Bone marrow (tissue), 2 donors: Measurements from ENCODE around the gene ERAS.
A peak's percentile ranks its signal among the peaks of the same experiment; 100 is the strongest.
"Not testable (repeated sequence)": the region's sequence is repeated elsewhere in the genome, so short reads cannot be mapped to it uniquely, and the experiment has no call there.

ENCODE experiments used
- DNase-seq, 2 donors: peaks; one replicate each; lab custom pipeline; 2025; lab: John Stamatoyannopoulos, UW

The ERAS gene

DNA sequence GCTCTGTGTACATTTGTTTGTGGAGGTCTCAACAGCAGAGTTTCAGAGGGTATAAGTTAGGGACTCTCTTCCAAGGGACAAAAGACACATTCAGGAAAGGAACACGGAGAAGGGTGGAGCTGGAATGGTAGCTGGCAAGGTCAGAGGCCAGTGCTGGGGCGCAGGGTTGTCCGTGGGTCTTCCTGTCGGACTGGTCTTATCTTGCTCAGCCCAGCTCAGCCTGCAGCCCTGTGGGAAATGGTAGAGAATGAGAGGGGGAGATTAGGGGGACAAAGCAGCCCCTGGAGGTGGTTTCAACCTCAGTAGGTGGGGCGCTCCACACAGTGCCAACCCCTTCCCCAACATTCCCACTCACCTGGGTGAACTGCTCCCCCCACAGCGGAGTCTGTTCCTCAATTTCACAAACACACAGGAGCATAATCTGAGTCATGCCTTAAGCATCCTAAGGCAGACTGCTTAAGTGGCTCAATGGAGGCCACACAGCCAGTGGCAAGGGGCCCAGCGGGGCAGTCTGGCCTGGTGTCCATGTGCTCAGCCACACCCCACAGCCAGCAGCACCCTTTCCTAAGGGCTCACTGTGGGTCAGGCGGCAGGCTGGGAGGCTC, 31.3 kb upstream of the ERAS start:
- no peak for DNase-seq

DNA sequence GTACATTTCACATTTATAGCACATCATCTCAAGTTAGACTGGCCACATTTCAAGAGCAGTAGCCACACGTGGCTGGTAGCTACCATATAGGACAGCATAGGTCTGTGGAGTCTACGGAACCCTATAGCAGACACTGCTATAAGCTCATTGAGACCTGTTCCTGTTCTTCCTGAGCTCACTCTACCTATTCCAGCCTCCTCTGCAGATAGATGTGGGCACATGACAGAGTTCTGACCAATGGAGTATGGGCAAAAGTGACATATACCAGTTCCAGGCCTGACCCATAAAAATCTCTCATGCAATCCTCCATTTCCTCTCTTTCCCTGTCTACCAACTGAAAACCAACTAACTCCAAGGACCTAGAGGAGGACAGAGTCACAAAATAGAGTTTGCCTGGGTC, 28.0 kb upstream of the ERAS start:
- no peak for DNase-seq

DNA sequence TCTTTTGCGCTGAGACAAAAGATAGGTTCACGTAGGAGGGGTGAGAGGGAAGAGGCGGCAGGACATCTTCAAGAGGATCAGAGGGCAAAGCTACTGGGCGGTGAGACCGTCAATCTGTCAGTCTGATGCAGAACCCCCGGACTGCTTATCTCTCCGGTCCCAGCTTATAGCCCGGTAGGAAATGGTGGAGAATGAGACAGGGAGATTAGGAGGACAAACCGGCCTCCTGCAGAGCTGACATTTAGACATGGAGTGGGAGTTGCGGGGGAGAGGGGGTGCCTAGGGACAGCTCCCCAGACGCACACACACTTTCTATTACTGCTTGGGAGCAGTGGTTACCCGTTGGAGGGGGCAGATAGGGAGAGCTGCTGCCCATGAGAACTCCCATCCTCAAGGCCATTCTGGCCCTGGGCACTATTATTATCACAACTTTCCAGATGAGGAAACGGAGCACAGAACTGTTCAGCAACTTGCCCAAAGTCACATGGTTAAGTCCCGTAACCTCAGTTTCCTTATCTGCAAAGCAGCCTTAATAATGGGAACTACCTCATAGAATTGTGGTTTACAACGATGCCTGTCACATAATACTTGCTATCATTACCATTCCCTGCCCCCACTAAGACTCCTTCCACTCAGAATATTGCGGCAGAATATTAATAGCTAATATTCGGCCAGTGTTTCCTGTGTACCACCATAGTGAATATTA, 25.6 kb upstream of the ERAS start:
- DNase-seq: peak in 1 of 2 donors; percentile 47

DNA sequence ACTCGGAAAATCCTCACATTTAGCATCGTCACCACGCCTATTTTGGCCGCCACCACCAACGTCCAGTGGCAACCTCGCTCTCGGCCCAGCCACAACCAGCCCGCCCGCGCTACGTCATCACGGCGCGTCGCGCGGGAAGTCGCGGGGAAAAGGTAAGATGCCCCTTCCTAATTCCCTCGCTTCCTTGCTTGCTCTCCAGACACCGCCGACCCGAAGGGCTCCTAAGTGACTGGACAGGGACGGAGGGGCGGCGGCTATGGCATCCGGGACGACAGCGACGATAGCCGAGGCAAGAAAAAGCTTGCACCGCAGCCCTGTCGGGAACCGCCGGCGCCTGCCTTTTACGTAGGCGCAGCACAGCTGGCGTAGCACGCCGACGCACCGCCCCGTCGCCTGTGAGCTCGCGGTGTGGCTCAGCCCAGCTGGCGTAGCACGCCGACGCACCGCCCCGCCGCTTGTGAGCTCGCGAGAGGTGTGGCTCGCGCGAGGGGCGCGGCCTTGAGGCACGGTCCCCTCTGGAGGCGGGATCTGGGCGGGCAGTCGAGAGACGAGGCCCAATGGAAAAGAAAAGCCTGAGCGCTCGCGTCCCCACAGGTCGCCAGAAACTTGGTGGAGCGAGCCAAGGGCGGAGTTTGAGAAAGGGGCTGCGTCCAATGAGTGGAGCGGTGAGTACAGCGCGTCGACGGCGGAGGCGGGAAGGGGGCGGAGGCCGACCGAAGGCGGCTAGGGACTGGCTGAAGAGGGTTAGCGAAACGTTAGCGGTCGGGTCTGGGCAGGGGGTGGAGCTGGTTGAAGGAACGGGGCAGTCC, 24.8 kb upstream of the ERAS start, which contains the start of gene HDAC6:
Gene HDAC6, plus strand, starts transcription at position 788 of the 809 bp plus-strand sequence. CDS start 626 bp downstream, outside the sequence.
- peak; percentile 79 to 97 for DNase-seq

DNA sequence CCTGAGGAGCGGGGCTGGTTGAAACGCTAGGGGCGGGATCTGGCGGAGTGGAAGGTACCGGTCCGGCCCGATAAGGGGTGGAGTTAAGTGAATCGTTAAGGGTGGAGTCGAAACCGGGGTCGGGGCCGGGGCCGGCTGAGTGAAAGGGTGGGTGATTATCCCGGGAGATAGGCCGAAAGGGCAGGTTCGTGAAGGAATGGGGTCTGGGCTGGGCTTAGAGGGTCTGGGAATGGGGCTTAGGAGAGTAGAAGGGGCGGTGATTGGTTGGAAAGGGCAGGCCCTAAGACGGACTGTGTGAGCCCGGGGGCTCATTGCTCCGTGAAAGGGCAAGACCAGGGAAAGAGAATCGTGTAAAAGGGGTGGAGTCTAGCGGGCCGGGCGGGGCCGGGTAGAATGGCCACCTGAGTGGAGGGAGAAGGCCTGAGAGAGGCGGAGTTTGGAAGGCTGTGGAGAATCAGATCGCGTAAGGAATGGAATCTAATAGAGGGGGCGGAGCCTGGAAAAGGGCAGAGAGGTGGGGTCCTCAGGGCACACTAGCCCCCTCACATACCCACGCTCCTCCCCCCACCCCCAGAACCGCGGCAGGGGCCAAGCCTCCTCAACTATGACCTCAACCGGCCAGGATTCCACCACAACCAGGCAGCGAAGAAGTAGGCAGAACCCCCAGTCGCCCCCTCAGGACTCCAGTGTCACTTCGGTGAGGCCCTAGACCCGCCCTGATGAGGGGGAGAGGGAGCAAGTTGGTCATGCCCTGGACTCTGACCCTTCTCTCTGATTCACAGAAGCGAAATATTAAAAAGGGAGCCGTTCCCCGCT, 24.0 kb upstream of the ERAS start:
- peak; percentile 35 to 79 for DNase-seq

DNA sequence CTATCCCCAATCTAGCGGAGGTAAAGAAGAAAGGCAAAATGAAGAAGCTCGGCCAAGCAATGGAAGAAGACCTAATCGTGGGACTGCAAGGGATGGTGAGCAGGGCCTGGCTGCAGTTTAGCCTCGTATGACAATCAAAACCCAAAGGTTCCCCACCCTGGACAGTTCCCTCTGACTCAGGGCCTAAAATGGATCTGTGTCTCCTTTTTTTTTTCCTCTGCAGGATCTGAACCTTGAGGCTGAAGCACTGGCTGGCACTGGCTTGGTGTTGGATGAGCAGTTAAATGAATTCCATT, 23.5 kb upstream of the ERAS start:
- no peak for DNase-seq

DNA sequence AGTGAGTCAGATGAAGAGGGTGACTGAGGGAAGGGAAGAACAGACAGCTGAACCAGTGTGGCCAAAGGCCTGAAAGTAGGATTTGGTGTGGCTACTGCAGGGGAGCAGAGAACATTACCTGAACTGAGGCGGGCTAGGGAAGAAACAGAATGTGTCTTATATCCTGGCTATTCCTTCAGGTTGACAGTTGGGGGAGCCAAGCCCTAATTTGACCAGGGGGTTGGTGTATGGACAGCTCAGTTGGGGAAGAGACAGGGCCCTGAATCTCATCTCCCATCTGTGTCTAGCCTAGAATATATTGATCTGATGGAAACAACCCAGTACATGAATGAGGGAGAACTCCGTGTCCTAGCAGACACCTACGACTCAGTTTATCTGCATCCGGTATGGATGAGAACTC, 20.2 kb upstream of the ERAS start:
- DNase-seq: no peak

DNA sequence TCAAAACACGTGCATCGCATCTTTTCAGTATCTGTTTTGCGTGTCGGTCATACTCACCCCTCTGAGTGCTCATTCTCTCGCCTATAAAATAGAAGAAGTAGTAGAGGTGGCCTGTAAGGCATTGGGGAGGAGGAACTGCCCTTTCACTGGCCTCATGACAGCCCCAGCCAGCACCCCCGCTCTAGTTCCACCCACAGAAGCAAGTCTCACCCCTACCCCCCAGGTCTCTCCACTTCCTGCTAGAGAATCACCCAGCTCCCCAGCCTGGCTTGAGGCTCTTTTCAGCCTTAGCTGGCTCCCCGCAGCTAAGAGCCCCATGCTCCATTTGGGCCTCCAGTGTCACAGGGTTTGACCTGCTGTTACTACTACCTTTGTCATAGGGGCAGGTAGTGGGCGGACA, 12.7 kb upstream of the ERAS start:
- DNase-seq: no peak

DNA sequence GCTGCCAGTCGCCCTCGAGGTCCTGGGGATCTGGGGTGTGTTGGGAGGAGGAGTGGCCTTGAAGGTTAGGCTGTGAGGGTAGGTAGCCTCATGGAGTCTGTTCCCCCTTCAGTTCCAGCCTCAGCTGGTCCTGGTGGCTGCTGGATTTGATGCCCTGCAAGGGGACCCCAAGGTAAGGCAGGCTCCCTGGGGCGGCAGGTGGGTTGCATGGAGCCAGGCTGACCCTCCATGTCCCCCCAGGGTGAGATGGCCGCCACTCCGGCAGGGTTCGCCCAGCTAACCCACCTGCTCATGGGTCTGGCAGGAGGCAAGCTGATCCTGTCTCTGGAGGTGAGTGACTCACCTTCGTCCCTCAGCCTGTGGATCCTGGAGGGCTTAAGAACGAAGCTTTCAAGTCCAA, 11.6 kb upstream of the ERAS start:
- DNase-seq: no peak

DNA sequence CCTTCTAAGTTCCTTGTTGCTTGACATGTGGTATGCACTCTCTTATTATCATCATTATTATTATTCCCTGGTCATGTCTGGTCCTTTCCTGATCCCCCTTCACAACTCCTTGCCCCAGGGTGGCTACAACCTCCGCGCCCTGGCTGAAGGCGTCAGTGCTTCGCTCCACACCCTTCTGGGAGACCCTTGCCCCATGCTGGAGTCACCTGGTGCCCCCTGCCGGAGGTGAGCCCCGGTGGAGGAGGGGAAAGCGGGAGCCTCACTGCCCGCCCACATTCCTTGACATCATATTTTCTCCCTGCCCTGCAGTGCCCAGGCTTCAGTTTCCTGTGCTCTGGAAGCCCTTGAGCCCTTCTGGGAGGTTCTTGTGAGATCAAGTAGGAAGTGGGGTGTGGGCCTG, 11.0 kb upstream of the ERAS start:
- DNase-seq: no peak

DNA sequence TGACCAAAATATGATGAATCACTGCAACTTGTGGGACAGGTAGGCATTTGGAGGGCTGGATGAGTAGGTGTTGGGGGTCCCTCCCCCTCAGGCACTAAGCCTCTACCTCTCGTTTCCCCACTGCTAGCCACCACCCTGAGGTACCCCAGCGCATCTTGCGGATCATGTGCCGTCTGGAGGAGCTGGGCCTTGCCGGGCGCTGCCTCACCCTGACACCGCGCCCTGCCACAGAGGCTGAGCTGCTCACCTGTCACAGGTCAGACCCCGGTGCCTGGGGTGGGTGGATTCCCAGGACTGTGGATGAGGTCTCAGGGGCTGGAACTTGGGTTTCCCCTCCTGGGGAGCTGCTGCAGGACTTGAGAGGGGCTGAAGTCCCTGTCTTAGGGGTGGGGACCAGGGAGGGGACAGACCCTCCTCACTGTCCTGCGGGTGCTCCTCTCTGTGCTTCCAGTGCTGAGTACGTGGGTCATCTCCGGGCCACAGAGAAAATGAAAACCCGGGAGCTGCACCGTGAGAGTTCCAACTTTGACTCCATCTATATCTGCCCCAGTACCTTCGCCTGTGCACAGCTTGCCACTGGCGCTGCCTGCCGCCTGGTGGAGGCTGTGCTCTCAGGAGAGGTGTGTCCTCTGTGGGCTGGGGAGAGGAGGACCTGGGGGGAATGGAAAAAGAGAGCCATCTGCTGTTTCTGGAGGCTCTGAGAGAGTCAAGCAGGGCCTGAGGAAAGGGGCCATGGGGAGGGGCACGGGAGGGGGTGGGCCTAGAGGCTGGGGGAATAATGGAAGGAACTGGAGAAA, 10.1 kb upstream of the ERAS start:
- DNase-seq: no peak

DNA sequence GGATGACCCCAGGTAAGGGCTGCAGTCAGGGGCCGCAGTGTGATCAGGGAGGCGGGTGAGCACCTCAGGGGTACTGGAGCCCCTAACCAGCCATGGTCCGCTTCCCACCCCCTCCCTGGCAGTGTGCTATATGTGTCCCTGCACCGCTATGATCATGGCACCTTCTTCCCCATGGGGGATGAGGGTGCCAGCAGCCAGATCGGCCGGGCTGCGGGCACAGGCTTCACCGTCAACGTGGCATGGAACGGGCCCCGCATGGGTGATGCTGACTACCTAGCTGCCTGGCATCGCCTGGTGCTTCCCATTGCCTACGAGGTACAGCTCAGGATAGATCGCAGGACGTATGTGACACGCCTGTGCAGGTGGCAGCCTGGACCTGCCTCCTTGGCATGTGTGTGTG, 8.2 kb upstream of the ERAS start:
- DNase-seq: no peak

DNA sequence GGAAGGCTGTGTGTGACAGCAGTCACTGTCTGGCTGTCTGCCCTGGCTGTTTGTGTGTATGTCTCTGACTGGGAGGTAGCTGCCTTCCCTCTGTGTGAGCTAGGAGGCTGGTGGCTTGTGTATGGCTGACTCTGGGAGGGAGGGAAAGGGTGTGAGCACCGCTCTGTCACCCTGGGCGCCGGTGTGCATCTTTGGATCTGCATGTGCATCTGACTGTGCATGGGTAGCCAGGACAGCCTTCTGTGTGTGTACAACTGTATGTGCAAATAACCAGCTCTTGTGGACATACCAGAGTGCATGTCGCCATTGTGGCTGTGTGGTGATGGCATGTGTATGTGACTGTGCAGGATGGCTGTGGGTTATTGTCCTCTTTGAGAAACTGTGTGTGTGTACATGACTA, 7.4 kb upstream of the ERAS start:
- no peak for DNase-seq

DNA sequence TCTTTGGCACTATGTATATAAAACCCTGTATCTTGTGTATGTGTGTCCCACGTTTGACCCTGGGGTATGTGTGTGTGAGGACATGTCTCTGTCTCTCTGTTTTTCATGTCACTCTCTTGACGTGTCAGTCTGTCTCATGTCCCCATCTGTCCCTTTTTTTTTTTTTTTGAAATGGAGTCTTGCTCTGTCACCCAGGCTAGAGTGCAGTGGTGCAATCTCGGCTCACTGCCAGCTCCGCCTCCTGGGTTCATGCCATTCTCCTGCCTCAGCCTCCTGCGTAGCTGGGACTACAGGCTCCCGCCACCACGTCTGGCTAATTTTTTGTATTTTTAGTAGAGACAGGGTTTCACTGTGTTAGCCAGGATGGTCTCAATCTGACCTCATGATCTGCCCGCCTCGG, 6.9 kb upstream of the ERAS start:
- not testable (repeated sequence) for DNase-seq

DNA sequence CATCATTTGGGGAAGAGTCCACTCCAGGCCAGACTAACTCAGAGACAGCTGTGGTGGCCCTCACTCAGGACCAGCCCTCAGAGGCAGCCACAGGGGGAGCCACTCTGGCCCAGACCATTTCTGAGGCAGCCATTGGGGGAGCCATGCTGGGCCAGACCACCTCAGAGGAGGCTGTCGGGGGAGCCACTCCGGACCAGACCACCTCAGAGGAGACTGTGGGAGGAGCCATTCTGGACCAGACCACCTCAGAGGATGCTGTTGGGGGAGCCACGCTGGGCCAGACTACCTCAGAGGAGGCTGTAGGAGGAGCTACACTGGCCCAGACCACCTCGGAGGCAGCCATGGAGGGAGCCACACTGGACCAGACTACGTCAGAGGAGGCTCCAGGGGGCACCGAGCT, 3.3 kb upstream of the ERAS start:
- DNase-seq: no peak

DNA sequence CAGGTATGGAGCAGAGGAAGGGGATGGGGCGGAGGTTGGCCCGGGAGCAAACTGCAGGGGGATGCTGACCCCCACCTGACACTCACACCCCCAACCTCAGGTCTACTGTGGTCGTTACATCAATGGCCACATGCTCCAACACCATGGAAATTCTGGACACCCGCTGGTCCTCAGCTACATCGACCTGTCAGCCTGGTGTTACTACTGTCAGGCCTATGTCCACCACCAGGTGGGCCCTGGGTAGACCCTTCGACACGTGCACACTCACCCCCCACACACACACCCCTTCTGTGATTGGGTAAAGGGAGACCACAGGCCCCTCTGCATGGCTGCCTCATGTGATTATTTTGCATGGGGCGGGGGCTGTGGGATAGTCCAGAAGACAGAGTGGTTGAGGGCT, 2.2 kb upstream of the ERAS start:
- DNase-seq: no peak

DNA sequence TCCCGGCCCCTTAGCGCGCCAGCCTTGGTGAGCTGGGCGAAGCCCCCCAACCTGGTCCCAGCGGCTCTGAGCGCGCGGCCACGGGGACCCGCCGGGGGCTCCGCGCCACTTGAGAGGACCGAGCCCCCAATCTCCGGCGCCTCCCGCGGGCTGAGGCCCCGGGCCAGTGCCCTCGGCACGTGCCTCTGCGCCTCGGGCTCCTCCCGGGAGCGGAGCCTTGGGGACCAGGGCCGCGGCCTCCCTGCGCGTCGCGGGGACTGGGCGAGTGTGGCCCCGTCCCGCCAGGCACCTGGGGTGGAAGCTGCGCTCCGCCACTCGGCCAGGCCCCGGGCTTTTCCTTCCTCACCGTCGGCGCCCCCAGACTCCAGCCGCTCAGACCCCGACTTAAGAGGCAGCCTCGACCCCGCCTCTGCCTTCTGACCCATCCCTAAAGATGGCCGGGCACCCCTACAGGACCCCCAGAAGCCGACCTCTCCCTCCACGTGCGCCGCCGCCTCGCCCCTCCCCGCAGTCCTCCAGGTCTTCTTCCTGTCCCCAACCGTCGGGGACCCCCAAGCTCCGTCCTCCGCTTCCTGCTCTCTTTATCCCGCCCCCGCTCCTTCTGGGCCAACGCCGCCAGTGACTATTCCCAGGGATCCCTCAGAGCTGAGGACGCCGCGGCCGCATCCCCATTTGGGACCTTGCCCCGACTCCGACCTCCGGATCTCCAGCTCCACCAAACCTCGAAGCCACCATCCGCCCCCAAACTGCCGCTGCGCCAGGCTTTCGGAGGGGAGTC, 752 bp downstream of the ERAS start:
- no peak for DNase-seq

DNA sequence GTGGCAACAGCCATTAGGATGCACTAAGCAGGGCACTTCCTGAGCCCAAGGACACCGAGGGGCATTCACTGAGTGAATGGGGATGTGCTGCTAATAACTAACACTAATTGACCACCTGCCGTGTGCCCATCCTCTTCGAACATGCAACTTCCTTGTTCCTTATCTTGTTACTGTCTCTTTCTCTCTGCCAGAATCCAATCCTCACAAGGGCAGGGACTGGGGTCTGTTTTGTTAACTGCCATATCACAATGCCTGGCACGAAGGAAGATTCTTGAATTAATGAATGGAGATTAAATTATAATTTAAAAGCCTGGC, 1.3 kb downstream of the ERAS start:
- no peak for DNase-seq

DNA sequence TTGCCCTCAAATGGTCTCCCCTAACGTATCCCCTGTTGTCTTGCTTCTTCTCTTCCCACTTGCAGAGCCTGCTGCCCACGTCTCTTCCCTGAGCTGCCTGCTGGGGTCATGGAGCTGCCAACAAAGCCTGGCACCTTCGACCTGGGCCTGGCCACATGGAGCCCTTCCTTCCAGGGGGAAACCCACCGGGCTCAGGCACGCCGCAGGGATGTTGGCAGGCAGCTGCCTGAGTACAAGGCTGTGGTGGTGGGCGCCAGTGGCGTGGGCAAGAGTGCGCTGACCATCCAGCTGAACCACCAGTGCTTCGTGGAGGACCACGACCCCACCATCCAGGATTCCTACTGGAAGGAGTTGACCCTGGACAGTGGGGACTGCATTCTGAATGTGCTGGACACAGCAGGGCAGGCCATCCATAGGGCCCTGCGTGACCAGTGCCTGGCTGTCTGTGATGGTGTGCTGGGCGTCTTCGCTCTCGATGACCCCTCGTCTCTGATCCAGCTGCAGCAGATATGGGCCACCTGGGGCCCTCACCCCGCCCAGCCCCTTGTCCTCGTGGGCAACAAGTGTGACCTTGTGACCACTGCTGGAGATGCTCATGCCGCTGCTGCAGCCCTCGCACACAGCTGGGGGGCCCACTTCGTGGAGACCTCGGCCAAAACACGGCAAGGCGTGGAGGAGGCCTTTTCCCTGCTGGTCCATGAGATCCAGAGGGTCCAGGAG, 2.9 kb downstream of the ERAS start:
- DNase-seq: no peak

DNA sequence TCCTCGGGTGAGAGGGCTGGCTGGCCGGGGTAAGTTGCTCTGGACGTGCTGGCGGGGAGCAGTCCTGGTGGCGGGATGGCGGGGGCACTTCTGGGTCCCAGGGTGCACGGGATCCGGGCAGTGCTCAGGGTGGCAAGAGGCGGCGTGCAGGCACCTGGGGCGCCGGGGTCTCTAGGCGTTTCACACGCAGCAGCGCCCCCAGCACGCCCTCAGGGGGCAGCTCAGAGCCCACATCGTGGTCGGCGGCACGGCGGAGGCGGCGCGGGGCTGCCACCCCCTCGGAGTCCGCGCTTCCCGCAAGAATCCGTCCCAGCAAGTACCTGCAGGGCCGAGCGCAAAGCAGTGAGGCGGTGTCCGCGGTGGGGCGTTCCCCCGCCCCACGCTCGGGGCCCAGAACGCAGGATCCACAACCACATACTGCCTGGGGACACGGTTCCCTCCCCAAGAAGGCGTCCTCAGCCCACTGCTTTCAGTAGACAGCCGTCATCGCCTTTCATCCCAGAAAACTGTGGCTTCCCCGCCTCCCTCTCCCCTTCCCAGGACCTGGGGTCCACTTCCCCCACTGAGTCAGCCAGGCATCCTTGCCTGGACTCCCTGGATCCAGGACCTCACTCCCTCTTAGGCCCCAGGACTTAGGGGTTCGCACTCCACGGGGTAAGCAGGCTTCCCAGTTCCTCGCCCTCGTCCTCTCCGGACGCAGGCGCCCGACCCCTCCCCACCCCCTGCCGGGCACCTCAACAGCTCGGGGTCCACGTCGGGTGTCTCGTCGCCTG, 5.0 kb downstream of the ERAS start:
- DNase-seq: no peak
